Testis (tissue), 2 donors: ENCODE data around the gene LRP1B.

ENCODE experiments used
- CTCF ChIP-seq, 3 experiments: fragments of 450-650 bp in 2 of 3; fragments of 200-600 bp in 1 of 3; sonication (generic) in 1 of 3; IDR thresholded peaks; one replicate each; pipeline ENCODE4 v1.5.1; 2016 to 2019; ENCODE audit warnings: antibody characterized with exemption in 3 of 3, mild to moderate bottlenecking in 2 of 3, moderate library complexity in 1 of 3
- POLR2A ChIP-seq: fragments of 450-650 bp; IDR thresholded peaks from one replicate; pipeline ENCODE4 v1.6.1; 2017; ENCODE audit warnings: antibody characterized with exemption, mild to moderate bottlenecking, moderate library complexity

GRCh38 chr2:142076317-142076716 lies 54.5 kb downstream of the LRP1B start:
- TF ChIP-seq CTCF (IDR thresholded peaks at IDR 0.05), result no peak
- TF ChIP-seq POLR2A, result no peak
